Posterior vena cava (tissue), 2 donors: Measurements from ENCODE around the gene NARF. TPM values are rescaled to one million over a fixed set of nuclear protein-coding genes. Genes with fewer than 3 reads are reported as not detected.
"Not testable (repeated sequence)": the region's sequence is repeated elsewhere in the genome, so short reads cannot be mapped to it uniquely, and the experiment has no call there.

Experiments
- DNase-seq: peaks from one replicate; pipeline ENCODE4 v3.0.0-alpha.2; 2020; ENCODE audit warnings: low spot score
- intact Hi-C, 2 donors: fragments of 100-400 bp; cut with DNase I; formaldehyde crosslinking; loops; one replicate each; pipeline versions ENCODE4 v1.14.1 to v1.14.2; 2022 to 2023
- total RNA-seq, 2 donors: library from RNA; stranded (reverse); fragmentation: NEBNext Ultra II Directional; extraction: Animal tissue kit (Norgen Biotek cat#: 25700); gene quantifications; one replicate each; pipeline ENCODE4 v1.2.1, GENCODE V29; 2021
- donor health status: DM: yes; HTN: yes; CAD: no.
- donor health status: DM: yes; HTN: yes; CAD: no.

The NARF gene
- total RNA-seq, 2 donors from 2014 or later: 34.2 to 37.1 TPM

- DNase-seq: peak; percentile 97
- intact Hi-C loops: no loop called here
Observed at GRCh38 chr17:82518826-82519810, 60.6 kb downstream of the NARF start, which contains the start of gene FOXK2. TSS of gene FOXK2 (plus strand) at chr17:82519732. CDS start at chr17:82519889, 157 bp downstream.

GRCh38 chr17:82519971-82520903, 61.7 kb downstream of the NARF start:
- intact Hi-C loops: no loop called here
- no peak for DNase-seq

- intact Hi-C loops: no loop called here
Observed at GRCh38 chr17:82524540-82524939, 66.0 kb downstream of the NARF start.

GRCh38 chr17:82525712-82526111, 67.2 kb downstream of the NARF start:
- intact Hi-C loops: no loop called here
- no peak for DNase-seq

More at GRCh38 chr17:82524540-82524939, 66.0 kb downstream of the NARF start:
- no peak for DNase-seq

GRCh38 chr17:82527898-82528297, 69.4 kb downstream of the NARF start:
- intact Hi-C loops: no loop called here
- no peak for DNase-seq

GRCh38 chr17:82528484-82529265, 70.1 kb downstream of the NARF start:
- DNase-seq: peak; percentile 83
- intact Hi-C loops: no loop called here

- no peak for DNase-seq
- intact Hi-C loops: no loop called here
Observed at GRCh38 chr17:82529914-82530300, 71.4 kb downstream of the NARF start.

- intact Hi-C loops: no loop called here
- DNase-seq: no peak
Observed at GRCh38 chr17:82531431-82531881, 72.9 kb downstream of the NARF start.

- no peak for DNase-seq
- intact Hi-C loops: no loop called here
Observed at GRCh38 chr17:82534401-82534812, 75.9 kb downstream of the NARF start.

- DNase-seq: no peak
- intact Hi-C loops: no loop called here
Observed at GRCh38 chr17:82536512-82537201, 78.1 kb downstream of the NARF start.

- DNase-seq, intact Hi-C loops: not testable (repeated sequence)
Observed at GRCh38 chr17:82537228-82537627, 78.7 kb downstream of the NARF start.

- intact Hi-C loops, DNase-seq: not testable (repeated sequence)
Observed at GRCh38 chr17:82539076-82539475, 80.5 kb downstream of the NARF start.

Other genes starting within 250 kb of the NARF start
- gene CCDC57, start 245.9 kb upstream of the NARF start, total RNA-seq: 10 to 100 TPM; 20.3 to 28.5 TPM
- 10 to 100 TPM; 53.7 to 65.6 TPM for gene SLC16A3, start 229.7 kb upstream of the NARF start, total RNA-seq
- gene CSNK1D, start 185.0 kb upstream of the NARF start, total RNA-seq: 100 to 1,000 TPM in 1 of 2 donors, 10 to 100 TPM in 1; 93.6 to 103 TPM
- gene CD7, start 141.1 kb upstream of the NARF start, total RNA-seq: 1 to 10 TPM; 1.9 to 3.0 TPM
- 10 to 100 TPM; 10.3 to 14.5 TPM for gene SECTM1, start 125.0 kb upstream of the NARF start, total RNA-seq
- gene TEX19, start 99.5 kb upstream of the NARF start, total RNA-seq: not detected
- gene UTS2R, start 87.0 kb upstream of the NARF start, total RNA-seq: not detected
- 10 to 100 TPM; 10.0 to 16.4 TPM for gene HEXD, start 40.4 kb upstream of the NARF start, total RNA-seq
- 10 to 100 TPM; 21.0 to 26.8 TPM for gene OGFOD3, start 40.2 kb upstream of the NARF start, total RNA-seq
- gene CYBC1, start 8.0 kb upstream of the NARF start, total RNA-seq: 10 to 100 TPM; 55.5 to 77.9 TPM
- 10 to 100 TPM; 42.4 to 49.6 TPM for gene FOXK2, start 61.0 kb downstream of the NARF start, total RNA-seq
- gene WDR45B, start 189.7 kb downstream of the NARF start, total RNA-seq: 10 to 100 TPM; 49.7 to 56.5 TPM
- gene RAB40B, start 240.0 kb downstream of the NARF start, total RNA-seq: 1 to 10 TPM; 4.2 to 6.3 TPM